HG03469 (cell line): Measurements from ENCODE around the gene AKT3.
A peak's percentile ranks its signal among the peaks of the same experiment; 100 is the strongest.

ENCODE experiments used
- ATAC-seq: cut with Tn5 transposase; IDR thresholded peaks from one replicate; pipeline ENCODE4 v1.9.1; 2021; ENCODE audit warnings: mild to moderate bottlenecking, moderate library complexity, moderate number of reproducible peaks; ENCODE audit not compliant: unreplicated experiment

Gene AKT3

GRCh38 chr1:243473227-243474135 is 376.6 kb downstream of the AKT3 start:
- no peak for ATAC-seq

DNA sequence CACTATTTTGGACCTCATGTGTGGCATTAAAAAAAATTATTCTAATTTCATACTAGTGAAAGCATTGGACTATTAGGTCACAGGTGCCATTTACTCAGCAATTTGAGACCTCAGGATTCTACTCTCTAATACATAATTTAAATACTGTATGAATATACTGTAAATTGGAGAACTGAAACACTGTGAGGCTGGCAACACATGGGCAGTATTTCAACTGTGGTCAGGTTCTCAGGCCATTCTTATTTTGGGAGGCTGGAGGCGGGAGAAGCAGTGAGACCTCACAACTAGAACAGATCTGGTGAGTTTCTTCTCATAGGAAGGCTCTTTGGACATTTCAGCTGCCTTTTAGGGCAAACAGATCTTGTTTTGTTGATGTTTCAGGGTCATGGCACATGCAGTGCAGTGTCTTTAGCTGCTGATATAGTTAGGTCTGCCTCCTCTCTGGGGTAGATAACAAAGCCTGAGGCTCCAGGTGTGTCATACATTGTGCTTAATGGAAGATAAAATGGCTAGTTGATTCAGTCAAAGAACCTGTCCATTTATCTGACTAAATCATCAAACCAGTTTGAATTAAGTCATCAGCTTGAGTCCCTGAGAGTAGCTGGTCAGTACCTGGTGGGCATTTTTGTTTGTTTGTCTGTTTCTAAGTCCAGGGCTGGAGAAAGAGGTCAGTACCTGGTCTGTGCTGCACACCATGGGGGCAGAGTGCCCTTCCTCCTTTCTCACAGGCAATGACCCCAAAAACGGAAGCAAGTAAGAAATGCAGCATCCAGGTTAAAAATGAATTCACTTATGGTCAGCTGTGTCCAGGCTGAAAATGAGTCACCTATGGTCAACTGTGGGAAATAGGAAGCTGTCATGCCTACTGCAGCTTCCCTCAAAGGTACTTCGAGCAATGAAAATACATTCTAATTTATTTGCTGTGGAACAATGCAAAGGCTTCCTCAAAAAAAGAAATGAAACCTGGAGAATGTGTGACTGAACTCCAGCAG is 378.0 kb downstream of the AKT3 start:
- peak; percentile 85 for ATAC-seq

- no peak for ATAC-seq
Observed at GRCh38 chr1:243471026-243471685, 378.9 kb downstream of the AKT3 start.

- ATAC-seq: no peak
Observed at GRCh38 chr1:243470502-243470901, 379.5 kb downstream of the AKT3 start.

GRCh38 chr1:243469497-243469896 is 380.5 kb downstream of the AKT3 start:
- ATAC-seq: no peak

DNA sequence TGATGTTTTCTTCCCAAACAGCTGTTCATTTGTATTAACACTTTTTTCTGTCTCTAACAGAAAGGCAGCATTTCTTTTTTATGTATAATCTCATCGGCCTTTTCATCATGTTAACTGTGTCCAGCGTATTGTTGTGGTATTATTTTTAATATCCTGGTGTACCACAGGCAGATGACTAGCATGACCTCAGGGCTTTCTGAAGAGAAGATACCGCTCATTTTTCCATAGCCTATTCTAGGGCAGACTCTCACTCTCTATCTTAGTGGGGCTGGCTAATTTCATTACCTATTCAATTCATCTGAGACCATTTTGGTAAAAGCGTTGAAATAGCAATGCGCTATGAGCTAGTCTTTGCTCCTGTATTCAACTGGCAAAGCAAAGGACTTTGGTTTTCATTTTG is 384.3 kb downstream of the AKT3 start:
- no peak for ATAC-seq

- no peak for ATAC-seq
Observed at GRCh38 chr1:243465081-243465480, 385.0 kb downstream of the AKT3 start.

GRCh38 chr1:243462929-243463697 is 386.9 kb downstream of the AKT3 start:
- ATAC-seq: no peak

- ATAC-seq: no peak
Observed at GRCh38 chr1:243461700-243462099, 388.3 kb downstream of the AKT3 start.

DNA sequence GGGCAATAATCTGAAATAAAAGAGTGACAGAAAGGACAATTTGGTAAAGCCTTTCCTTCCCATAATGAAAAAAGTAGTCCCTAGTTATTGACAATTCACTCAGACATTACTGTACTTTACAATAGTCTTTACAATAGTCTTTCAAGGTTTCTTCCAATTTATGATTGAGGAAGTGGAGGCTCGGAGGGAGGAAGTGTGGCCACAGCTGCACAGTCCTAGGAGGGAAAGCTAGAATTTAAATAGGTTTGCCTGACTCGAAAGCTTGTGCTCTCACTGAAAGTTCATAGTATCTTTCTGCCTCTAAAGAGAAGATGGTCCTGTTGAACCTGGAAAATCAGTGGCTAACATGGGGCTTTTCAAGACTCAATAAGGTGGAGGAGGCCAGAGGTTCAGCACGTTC is 391.0 kb downstream of the AKT3 start:
- ATAC-seq: no peak

DNA sequence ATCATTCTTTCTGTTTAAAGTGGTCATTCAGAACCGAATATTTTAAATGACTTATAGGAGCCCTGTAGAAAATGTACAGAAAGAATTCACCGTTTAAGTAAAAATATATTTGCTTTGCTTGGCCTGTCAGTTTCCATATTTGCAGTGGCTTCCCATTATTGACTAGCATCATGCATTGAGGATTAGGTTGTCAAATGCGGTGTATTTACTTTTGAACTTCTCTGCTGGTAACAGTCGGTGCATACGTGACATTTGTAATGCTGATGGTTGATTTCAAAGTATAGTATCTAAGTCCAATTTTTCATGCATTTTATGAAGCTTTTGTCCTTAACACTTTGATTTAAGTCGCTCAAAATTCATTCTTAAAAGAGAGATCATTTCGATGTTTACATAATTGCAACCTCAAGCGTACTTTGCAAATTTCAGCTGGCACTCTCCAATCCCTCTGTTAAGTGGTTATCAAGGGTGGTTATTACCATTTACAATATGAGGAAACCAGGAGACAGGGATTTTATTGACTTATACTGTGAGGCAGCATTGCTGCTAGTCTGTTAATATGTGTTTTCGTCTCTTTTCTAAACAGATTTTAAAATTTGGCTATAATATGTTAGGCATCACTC is 392.6 kb downstream of the AKT3 start:
- no peak for ATAC-seq

DNA sequence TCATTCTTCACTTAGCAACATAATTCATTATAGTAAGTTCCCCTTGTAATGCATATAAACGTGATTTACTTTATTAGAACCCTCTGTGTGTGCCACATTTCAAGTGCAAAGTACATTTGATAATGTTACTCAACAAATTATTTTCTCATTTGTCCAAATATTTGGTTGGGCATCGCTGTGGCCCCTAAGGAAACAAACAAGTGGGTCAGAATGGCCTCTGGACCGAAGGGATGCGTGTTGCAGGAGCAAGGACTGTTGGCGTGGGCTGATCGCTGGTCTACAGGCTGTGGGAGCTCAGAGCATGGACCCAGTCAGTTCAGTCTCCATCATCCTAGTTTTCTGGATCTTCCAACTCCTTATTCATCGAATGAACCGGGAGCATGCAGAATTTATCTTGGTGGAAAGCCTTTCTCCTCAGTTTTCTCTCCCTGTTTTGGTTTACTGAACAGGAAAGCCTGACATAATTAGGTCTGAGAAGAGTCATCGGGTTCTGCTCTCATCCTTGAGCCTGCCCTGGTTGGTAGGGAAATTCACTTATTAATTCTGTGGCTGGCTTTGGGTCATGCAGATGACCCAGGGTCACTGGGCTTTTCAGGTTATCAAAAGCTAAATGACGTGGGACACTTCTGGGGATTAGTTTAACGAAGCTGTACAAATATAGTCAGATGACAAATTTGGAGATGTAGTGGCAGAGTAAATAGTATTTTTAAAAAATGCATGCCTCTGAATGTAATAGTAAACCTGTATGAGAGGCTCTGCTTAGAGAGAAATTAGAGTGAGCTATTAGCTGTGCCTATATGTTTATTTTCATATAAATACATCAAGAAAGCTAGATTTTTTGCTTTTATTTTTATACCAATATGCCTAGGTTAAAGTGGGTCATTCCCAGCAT is 394.0 kb downstream of the AKT3 start:
- no peak for ATAC-seq

DNA sequence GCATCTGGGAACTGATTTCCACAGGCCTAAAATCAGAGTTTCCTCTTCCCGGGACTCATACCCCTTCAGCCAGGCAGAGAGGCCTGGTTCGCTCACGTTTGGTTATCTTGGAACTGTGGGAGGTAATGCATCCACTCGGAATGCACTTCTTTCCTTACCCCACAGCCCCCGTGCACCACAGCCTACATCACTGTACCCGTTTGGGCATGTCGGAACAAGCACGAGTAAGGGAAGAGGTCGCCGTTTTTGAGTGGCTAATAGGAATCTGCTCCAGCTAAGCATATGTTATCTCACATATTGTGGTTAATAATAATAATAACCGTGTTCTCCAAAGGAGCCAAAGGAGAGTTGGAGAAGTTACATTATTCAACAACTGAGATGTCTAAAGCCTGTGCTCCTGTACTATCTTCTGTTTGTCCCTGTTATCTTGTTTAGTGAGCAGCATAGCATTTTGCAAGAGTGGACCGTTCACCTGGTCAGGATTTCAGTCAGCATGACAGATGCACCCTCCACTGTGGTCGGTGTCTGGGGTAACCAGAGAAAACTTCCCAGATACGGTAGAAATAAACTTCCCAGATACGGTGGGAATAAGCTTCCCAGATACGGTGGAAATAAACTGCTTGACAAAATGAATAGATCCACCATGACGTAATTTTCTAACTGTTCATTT is 395.6 kb downstream of the AKT3 start:
- ATAC-seq: no peak

DNA sequence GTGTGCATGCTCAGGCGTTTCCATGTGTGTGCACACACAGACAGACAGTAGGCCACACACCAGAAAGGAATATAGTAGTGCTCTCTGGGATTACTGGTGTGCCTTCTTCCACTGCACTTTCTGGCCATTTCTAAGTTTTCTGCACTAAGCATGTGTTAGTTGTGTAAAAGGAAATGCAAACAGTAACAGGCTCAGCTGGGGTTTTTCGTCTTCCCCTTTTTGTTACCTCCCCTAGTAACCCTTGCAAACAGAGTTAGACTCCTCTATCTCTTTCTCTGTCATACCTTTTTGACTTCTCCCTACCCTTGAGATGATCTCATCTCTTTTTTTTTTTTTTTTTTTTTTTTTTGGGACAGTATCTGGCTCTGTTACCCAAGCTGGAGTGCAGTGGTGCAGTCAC is 398.0 kb downstream of the AKT3 start:
- ATAC-seq: no peak

GRCh38 chr1:243449373-243449772 is 400.7 kb downstream of the AKT3 start:
- ATAC-seq: no peak

GRCh38 chr1:243447844-243448243 is 402.2 kb downstream of the AKT3 start:
- ATAC-seq: no peak

DNA sequence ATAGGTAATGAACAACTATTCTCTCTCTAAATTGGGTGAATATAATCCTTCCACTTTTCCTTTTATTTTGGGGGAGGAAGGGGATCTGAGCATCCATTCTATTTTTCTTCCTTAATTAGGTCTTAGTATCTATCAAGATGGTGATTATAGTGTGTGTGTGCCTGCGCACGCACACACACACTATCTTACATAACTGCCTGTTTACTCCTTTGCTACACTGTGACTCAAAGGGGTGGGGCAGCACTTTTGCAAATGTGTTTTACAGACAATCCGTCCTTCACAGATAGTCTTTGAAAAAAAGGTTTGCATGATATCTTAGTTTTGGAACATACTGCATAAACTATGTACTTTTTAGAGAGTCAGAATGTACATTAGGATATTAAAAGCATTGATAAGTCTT is 402.7 kb downstream of the AKT3 start:
- ATAC-seq: no peak

DNA sequence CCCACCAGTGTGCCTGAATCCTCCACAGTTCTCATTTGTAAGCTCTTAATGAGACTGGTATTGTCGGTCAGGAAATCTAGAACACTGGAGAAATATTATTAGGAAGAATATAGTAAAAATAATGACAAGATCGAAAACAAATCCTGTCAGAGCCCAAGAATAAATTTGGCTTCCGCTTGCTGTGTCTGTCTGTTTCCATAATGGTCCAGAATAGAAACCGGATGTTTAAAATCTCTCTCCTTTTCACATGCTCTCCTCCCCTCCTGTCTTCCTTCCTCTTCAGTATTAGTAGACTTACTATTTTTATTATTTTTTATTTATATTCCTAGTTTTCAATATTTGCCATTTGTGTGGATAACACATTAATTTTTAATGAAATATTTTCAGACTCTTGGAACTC is 406.5 kb downstream of the AKT3 start:
- ATAC-seq: no peak
